Measurements from ENCODE around the gene SLC35E3. TPM values are rescaled to one million over a fixed set of nuclear protein-coding genes. Genes with fewer than 3 reads are reported as not detected.

The SLC35E3 gene
- total RNA-seq, 1 experiment from 2014 or later, result 10.8 TPM

- no peak for DNase-seq
- no peaks in the 10 kb centered on the region for H3K9me3 Mint-ChIP-seq (ENCODE audit: low read depth, unreplicated experiment)
- no TSS peak for BruUV-seq (replicated peaks)
- no peaks in the 10 kb centered on the region for H3K27me3 Mint-ChIP-seq (ENCODE audit: unreplicated experiment)
- TF ChIP-seq CTCF (IDR thresholded peaks at IDR 0.05; ENCODE audit: unreplicated experiment), result no peak
- intact Hi-C loops (cut with micrococcal nuclease; ENCODE audit: unreplicated experiment), result no loop called here
- H3K27ac Mint-ChIP-seq (ENCODE audit: unreplicated experiment), result no peak overlapping the region
- no peak overlapping the region for H3K4me3 Mint-ChIP-seq (ENCODE audit: low read depth, unreplicated experiment)
- no peaks in the 10 kb centered on the region for H3K36me3 Mint-ChIP-seq (ENCODE audit: insufficient read depth, unreplicated experiment)
- CTCF ChIA-PET, result no interaction called here
- no peaks in the 10 kb centered on the region for H3K4me1 Mint-ChIP-seq (ENCODE audit: low read depth, unreplicated experiment)
Measured at GRCh38 chr12:68773582-68773981, 27.6 kb downstream of the SLC35E3 start.

GRCh38 chr12:68775121-68775630 lies 29.2 kb downstream of the SLC35E3 start:
- H3K9me3 Mint-ChIP-seq (ENCODE audit: low read depth, unreplicated experiment), result no peaks in the 10 kb centered on the region

GRCh38 chr12:68776976-68777610 lies 31.1 kb downstream of the SLC35E3 start:
- H3K4me3 Mint-ChIP-seq (ENCODE audit: low read depth, unreplicated experiment), result no peak overlapping the region
- intact Hi-C loops (cut with micrococcal nuclease; ENCODE audit: unreplicated experiment), result no loop called here

More at GRCh38 chr12:68775121-68775630, 29.2 kb downstream of the SLC35E3 start:
- H3K4me1 Mint-ChIP-seq (ENCODE audit: low read depth, unreplicated experiment), result no peaks in the 10 kb centered on the region
- CTCF ChIA-PET, result no interaction called here
- no peak for DNase-seq
- no peaks in the 10 kb centered on the region for H3K36me3 Mint-ChIP-seq (ENCODE audit: insufficient read depth, unreplicated experiment)
- no peak overlapping the region for H3K27ac Mint-ChIP-seq (ENCODE audit: unreplicated experiment)
- BruUV-seq (replicated peaks), result no TSS peak
- H3K4me3 Mint-ChIP-seq (ENCODE audit: low read depth, unreplicated experiment), result no peak overlapping the region
- no peaks in the 10 kb centered on the region for H3K27me3 Mint-ChIP-seq (ENCODE audit: unreplicated experiment)
- intact Hi-C loops (cut with micrococcal nuclease; ENCODE audit: unreplicated experiment), result no loop called here
- no peak for TF ChIP-seq CTCF (IDR thresholded peaks at IDR 0.05; ENCODE audit: unreplicated experiment)

GRCh38 chr12:68779280-68779679 lies 33.3 kb downstream of the SLC35E3 start:
- Mint-ChIP-seq H3K4me3 (ENCODE audit: low read depth, unreplicated experiment) (no peak overlapping the region), H3K9me3 (ENCODE audit: low read depth, unreplicated experiment) (no peaks in the 10 kb centered on the region), H3K36me3 (ENCODE audit: insufficient read depth, unreplicated experiment) (no peaks in the 10 kb centered on the region), H3K27ac (ENCODE audit: unreplicated experiment) (no peak overlapping the region), H3K4me1 (ENCODE audit: low read depth, unreplicated experiment) (no peaks in the 10 kb centered on the region), H3K27me3 (ENCODE audit: unreplicated experiment) (no peaks in the 10 kb centered on the region)
- no peak for DNase-seq
- intact Hi-C loops (cut with micrococcal nuclease; ENCODE audit: unreplicated experiment), result no loop called here
- no TSS peak for BruUV-seq (replicated peaks)
- CTCF ChIA-PET, result no interaction called here
- no peak for TF ChIP-seq CTCF (IDR thresholded peaks at IDR 0.05; ENCODE audit: unreplicated experiment)

More at GRCh38 chr12:68776976-68777610, 31.1 kb downstream of the SLC35E3 start:
- Mint-ChIP-seq H3K4me1 (ENCODE audit: low read depth, unreplicated experiment) (no peaks in the 10 kb centered on the region), H3K9me3 (ENCODE audit: low read depth, unreplicated experiment) (no peaks in the 10 kb centered on the region), H3K27me3 (ENCODE audit: unreplicated experiment) (no peaks in the 10 kb centered on the region), H3K27ac (ENCODE audit: unreplicated experiment) (no peak overlapping the region), H3K36me3 (ENCODE audit: insufficient read depth, unreplicated experiment) (no peaks in the 10 kb centered on the region)
- no peak for DNase-seq
- CTCF ChIA-PET, result no interaction called here
- no TSS peak for BruUV-seq (replicated peaks)
- no peak for TF ChIP-seq CTCF (IDR thresholded peaks at IDR 0.05; ENCODE audit: unreplicated experiment)
